Measurements from ENCODE around the gene STEAP1B. TPM values are rescaled to one million over a fixed set of nuclear protein-coding genes. Genes with fewer than 3 reads are reported as not detected.
"Not testable (repeated sequence)": the region's sequence is repeated elsewhere in the genome, so short reads cannot be mapped to it uniquely, and the experiment has no call there.

The STEAP1B gene
- polyA plus RNA-seq, 1 experiment, result 1.4 TPM

DNA sequence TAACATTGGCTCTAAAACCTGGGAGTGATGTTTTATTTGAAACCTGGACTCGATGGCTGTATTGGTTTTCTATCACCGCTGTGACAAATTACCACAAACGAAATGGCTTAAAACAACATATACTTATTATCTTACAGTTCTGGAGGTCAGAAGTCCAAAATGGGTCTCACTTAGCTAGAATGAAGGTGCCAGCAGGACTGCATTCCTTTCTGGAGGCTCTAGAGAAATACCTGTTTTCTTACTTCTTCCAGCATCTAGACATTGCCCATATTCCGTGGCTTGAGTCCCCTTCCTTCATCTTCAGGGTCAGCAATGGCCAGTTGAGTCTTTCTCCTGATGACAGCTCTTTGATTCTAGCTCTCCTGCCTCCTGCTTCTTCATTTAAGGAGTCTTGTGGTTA is 44.3 kb upstream of the STEAP1B start:
- ChIA-PET POLR2A (no interaction called here), CTCF (interaction anchor here (0.7 to 1.1 kb wide), 3 partner anchors 16 to 20 kb away, joined by 3 to 4 read pairs (median 3); no protein-coding TSS in a partner anchor)
- H3K4me3 ChIP-seq (ENCODE audit: low read depth, low read length), result no peak overlapping the region
- H3K27me3 ChIP-seq (ENCODE audit: control insufficient read depth, insufficient read depth, low read length), result peaks cover 9% of the 10 kb centered on the region
- TF ChIP-seq, protein P1, sequence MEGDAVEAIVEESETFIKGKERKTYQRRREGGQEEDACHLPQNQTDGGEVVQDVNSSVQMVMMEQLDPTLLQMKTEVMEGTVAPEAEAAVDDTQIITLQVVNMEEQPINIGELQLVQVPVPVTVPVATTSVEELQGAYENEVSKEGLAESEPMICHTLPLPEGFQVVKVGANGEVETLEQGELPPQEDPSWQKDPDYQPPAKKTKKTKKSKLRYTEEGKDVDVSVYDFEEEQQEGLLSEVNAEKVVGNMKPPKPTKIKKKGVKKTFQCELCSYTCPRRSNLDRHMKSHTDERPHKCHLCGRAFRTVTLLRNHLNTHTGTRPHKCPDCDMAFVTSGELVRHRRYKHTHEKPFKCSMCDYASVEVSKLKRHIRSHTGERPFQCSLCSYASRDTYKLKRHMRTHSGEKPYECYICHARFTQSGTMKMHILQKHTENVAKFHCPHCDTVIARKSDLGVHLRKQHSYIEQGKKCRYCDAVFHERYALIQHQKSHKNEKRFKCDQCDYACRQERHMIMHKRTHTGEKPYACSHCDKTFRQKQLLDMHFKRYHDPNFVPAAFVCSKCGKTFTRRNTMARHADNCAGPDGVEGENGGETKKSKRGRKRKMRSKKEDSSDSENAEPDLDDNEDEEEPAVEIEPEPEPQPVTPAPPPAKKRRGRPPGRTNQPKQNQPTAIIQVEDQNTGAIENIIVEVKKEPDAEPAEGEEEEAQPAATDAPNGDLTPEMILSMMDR (IDR thresholded peaks at IDR 0.05; ENCODE audit: insufficient read depth, low read depth, low read length), result no peak
- H3K36me3 ChIP-seq (ENCODE audit: control insufficient read depth, insufficient read depth, low read length), result no peaks in the 10 kb centered on the region
- no peak for DNase-seq (ENCODE audit: low read depth)

DNA sequence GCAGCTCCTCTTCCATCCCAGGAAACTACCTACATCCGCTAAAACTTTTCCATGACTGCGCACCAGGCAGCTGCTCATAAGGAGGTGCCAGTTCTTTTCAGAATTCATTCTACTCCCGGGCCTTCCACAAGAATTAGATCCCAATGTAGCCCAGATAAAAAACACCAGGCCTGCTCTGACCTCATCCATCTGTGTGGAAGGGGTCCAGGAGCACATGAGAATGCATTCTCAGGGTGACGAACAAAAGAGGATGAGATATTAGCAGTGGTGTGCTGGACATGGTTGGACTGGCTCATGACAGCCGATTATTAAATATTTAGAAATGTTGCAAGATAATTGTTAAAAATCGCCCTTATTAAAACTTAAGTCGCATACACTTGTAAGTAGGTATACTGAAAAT is 43.2 kb upstream of the STEAP1B start:
- no peak for DNase-seq (ENCODE audit: low read depth)
- TF ChIP-seq, protein P1 (IDR thresholded peaks at IDR 0.05; ENCODE audit: insufficient read depth, low read depth, low read length), result no peak
- H3K4me3 ChIP-seq (ENCODE audit: low read depth, low read length), result no peak overlapping the region
- H3K27me3 ChIP-seq (ENCODE audit: control insufficient read depth, insufficient read depth, low read length), result peaks cover 7% of the 10 kb centered on the region
- ChIA-PET CTCF (no interaction called here), POLR2A (no interaction called here)
- no peaks in the 10 kb centered on the region for H3K36me3 ChIP-seq (ENCODE audit: control insufficient read depth, insufficient read depth, low read length)

DNA sequence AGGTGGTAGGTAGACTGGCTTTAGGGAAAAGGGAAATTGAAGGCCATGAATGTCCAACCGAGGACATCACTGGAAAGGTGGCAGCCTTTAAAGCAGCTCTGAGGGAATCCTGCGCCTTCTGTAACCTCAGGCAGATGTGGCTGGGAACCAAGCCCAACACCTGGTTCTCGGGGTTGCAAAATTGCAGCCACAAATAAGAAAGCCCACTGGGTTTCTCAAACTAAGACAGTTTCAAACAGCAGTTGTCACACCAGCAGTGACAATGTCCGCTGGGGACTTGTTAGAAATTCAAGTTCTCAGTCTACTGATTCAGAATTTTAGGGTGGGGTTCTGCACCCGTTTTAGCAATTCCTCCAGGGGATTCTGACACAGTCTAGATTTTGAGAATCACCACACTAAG is 42.7 kb upstream of the STEAP1B start:
- Histone ChIP-seq H3K4me3 (ENCODE audit: low read depth, low read length) (no peak overlapping the region), H3K27me3 (ENCODE audit: control insufficient read depth, insufficient read depth, low read length) (peaks cover 7% of the 10 kb centered on the region), H3K36me3 (ENCODE audit: control insufficient read depth, insufficient read depth, low read length) (no peaks in the 10 kb centered on the region)
- no peak for DNase-seq (ENCODE audit: low read depth)
- TF ChIP-seq, protein P1 (IDR thresholded peaks at IDR 0.05; ENCODE audit: insufficient read depth, low read depth, low read length), result no peak
- POLR2A ChIA-PET, result no interaction called here
- CTCF ChIA-PET, result no interaction called here

DNA sequence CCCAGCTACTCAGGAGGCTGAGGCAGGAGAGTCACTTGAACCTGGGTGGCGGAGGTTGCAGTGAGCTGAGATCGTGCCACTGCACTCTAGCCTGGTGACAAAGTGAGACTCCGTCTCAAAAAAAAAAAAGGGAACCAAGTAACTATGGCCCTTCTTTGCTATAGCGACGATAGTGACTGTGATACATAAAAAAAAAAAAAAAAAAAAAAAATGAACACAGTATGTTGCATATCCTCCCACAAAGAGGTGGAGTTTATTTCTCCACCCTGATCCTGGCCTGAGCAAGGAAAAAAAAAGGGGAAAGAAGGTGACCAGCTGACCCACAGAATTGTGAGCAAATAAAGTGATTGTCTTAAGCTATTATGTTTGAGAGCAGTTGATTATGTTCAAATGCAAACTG is 42.3 kb upstream of the STEAP1B start:
- Histone ChIP-seq H3K36me3 (ENCODE audit: control insufficient read depth, insufficient read depth, low read length) (no peaks in the 10 kb centered on the region), H3K4me3 (ENCODE audit: low read depth, low read length) (no peak overlapping the region), H3K27me3 (ENCODE audit: control insufficient read depth, insufficient read depth, low read length) (peaks cover 7% of the 10 kb centered on the region)
- TF ChIP-seq, protein P1 (IDR thresholded peaks at IDR 0.05; ENCODE audit: insufficient read depth, low read depth, low read length), result no peak
- ChIA-PET POLR2A (no interaction called here), CTCF (no interaction called here)
- DNase-seq (ENCODE audit: low read depth), result no peak

DNA sequence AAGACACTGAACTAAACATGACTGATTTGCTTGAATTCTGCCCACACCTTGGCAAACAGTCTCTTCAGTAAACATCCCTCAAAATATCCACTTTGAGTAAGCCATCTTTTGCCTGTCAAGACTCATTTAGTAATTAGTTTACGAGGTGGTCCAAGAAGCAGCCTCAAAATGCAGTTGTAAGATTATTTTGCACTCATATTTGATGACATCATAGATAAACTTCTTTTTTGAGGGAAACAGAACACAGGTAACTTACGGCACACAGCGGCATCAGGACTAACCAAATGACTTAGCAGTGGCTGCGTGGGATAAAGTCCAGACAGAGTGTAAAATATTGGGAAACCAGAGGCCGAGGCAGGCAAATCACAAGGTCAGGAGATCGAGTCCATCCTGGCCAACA is 41.8 kb upstream of the STEAP1B start:
- CTCF ChIA-PET, result no interaction called here
- POLR2A ChIA-PET, result no interaction called here
- H3K36me3 ChIP-seq (ENCODE audit: control insufficient read depth, insufficient read depth, low read length), result no peaks in the 10 kb centered on the region

DNA sequence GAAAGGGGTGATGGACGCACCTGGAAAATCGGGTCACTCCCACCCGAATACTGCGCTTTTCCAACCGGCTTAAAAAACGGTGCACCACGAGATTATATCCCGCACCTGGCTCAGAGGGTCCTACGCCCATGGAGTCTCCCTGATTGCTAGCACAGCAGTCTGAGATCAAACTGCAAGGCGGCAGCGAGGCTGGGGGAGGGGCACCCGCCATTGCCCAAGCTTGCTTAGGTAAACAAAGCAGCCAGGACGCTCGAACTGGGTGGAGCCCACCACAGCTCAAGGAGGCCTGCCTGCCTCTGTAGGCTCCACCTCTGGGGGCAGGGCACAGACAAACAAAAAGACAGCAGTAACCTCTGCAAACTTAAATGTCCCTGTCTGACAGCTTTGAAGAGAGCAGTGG is 28.5 kb upstream of the STEAP1B start:
- H3K27me3 ChIP-seq (ENCODE audit: control insufficient read depth, insufficient read depth, low read length); CTCF ChIA-PET; POLR2A ChIA-PET; DNase-seq (ENCODE audit: low read depth); H3K4me3 ChIP-seq (ENCODE audit: low read depth, low read length); H3K36me3 ChIP-seq (ENCODE audit: control insufficient read depth, insufficient read depth, low read length): not testable (repeated sequence)

More for the DNA sequence above, 41.8 kb upstream of the STEAP1B start:
- Histone ChIP-seq H3K27me3 (ENCODE audit: control insufficient read depth, insufficient read depth, low read length) (peaks cover 7% of the 10 kb centered on the region), H3K4me3 (ENCODE audit: low read depth, low read length) (no peak overlapping the region)
- DNase-seq (ENCODE audit: low read depth), result no peak
- TF ChIP-seq, protein P1 (IDR thresholded peaks at IDR 0.05; ENCODE audit: insufficient read depth, low read depth, low read length), result no peak

DNA sequence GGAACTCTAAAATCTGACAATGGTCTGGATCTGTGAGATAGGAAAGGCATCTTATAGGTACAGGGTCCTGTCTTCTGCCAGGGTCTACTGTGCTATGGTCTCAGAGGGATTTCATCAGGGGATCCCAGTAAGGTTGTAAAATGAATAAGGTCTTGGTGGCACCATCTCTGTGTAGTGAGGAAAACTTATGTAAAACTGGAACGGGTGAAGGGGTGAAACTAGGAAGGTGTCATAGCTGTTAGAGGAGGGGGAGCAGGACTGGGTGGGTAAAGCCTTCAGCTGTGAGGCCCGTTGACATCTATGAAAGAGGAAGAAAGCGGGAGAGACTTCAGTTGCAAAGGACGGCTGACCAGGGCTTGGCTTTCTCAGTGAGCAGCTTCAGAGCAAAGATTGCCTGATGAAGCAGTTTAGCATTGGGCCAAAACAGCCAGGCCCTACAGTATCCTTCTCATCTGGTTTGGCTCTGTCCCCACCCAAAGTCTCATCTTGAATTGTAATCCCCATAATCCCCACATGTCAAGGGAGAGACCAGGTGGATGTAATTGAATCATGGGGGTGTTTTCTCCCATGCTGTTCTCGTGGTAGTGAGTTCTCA is 24.5 kb upstream of the STEAP1B start:
- POLR2A ChIA-PET; H3K4me3 ChIP-seq (ENCODE audit: low read depth, low read length); H3K27me3 ChIP-seq (ENCODE audit: control insufficient read depth, insufficient read depth, low read length); DNase-seq (ENCODE audit: low read depth); H3K36me3 ChIP-seq (ENCODE audit: control insufficient read depth, insufficient read depth, low read length): not testable (repeated sequence)
- CTCF ChIA-PET, result interaction anchor here (0.7 to 1.4 kb wide), 3 partner anchors 20 to 445 kb away, joined by 3 read pairs; no protein-coding TSS in a partner anchor

All from BJ (cell line).